Measurements from ENCODE around the gene MYO15A. TPM values are rescaled to one million over a fixed set of nuclear protein-coding genes. Genes with fewer than 3 reads are reported as not detected.
A peak's percentile ranks its signal among the peaks of the same experiment; 100 is the strongest.

Gene MYO15A
- total RNA-seq, 1 donor from 2014 or later, result 2.0 TPM

DNA sequence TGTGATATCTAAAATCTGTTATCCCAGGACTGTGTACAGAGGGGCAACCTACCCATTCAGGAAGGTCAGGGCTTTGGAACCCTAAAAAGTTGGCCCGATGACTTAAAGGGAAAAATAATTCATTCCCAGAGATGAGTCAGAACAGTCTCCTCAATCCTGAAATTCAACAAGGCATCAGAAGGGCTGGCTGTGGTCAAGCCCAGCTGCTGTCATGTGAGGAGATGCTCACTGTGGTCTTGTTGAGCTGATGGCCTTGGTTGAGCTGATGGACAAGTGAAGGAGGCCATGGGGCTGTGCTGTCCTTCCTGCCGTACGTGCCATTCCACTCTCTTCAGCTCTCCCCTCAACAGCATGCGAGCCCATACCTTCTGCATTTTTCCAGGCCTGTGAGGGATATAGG is 41.7 kb upstream of the MYO15A start:
- no peak for DNase-seq (ENCODE audit: low spot score in 2 of 2)

GRCh38 chr17:18069101-18069500 is 39.5 kb upstream of the MYO15A start:
- no peak for DNase-seq (ENCODE audit: low spot score in 2 of 2)
- H3K27ac ChIP-seq, result no peak overlapping the region
- H3K9me3 ChIP-seq, result no peaks in the 10 kb centered on the region
- peaks cover 0 to 5% of the 10 kb centered on the region in 2 donors for H3K4me1 ChIP-seq
- no peaks in the 10 kb centered on the region for H3K27me3 ChIP-seq
- TF ChIP-seq, protein P1, sequence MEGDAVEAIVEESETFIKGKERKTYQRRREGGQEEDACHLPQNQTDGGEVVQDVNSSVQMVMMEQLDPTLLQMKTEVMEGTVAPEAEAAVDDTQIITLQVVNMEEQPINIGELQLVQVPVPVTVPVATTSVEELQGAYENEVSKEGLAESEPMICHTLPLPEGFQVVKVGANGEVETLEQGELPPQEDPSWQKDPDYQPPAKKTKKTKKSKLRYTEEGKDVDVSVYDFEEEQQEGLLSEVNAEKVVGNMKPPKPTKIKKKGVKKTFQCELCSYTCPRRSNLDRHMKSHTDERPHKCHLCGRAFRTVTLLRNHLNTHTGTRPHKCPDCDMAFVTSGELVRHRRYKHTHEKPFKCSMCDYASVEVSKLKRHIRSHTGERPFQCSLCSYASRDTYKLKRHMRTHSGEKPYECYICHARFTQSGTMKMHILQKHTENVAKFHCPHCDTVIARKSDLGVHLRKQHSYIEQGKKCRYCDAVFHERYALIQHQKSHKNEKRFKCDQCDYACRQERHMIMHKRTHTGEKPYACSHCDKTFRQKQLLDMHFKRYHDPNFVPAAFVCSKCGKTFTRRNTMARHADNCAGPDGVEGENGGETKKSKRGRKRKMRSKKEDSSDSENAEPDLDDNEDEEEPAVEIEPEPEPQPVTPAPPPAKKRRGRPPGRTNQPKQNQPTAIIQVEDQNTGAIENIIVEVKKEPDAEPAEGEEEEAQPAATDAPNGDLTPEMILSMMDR (IDR thresholded peaks at IDR 0.05), result no peak
- intact Hi-C loops (cut with DNase I), result no loop called here
- H3K36me3 ChIP-seq, result peaks cover 16 to 24% of the 10 kb centered on the region in 2 donors
- H3K4me3 ChIP-seq, result no peak overlapping the region

More for the DNA sequence above, 41.7 kb upstream of the MYO15A start:
- no peaks in the 10 kb centered on the region for H3K9me3 ChIP-seq
- no peak overlapping the region for H3K4me3 ChIP-seq
- H3K4me1 ChIP-seq, result peaks cover 0 to 5% of the 10 kb centered on the region in 2 donors
- intact Hi-C loops (cut with DNase I), result no loop called here
- H3K27me3 ChIP-seq, result no peaks in the 10 kb centered on the region
- no peak overlapping the region for H3K27ac ChIP-seq
- H3K36me3 ChIP-seq, result peaks cover 33 to 40% of the 10 kb centered on the region in 2 donors
- TF ChIP-seq, protein P1 (IDR thresholded peaks at IDR 0.05), result no peak

- intact Hi-C loops (cut with DNase I), result no loop called here
- H3K4me3 ChIP-seq, result peak overlapping the region in 1 of 2 donors; percentile 39
- no peaks in the 10 kb centered on the region for H3K27me3 ChIP-seq
- H3K9me3 ChIP-seq, result no peaks in the 10 kb centered on the region
- peaks cover 0 to 5% of the 10 kb centered on the region in 2 donors for H3K4me1 ChIP-seq
- TF ChIP-seq, protein P1 (IDR thresholded peaks at IDR 0.05), result no peak
- no peak overlapping the region for H3K27ac ChIP-seq
- no peak for DNase-seq (ENCODE audit: low spot score in 2 of 2)
- H3K36me3 ChIP-seq, result peaks cover 6 to 8% of the 10 kb centered on the region in 2 donors
Observed at GRCh38 chr17:18070861-18071340, 37.7 kb upstream of the MYO15A start.

DNA sequence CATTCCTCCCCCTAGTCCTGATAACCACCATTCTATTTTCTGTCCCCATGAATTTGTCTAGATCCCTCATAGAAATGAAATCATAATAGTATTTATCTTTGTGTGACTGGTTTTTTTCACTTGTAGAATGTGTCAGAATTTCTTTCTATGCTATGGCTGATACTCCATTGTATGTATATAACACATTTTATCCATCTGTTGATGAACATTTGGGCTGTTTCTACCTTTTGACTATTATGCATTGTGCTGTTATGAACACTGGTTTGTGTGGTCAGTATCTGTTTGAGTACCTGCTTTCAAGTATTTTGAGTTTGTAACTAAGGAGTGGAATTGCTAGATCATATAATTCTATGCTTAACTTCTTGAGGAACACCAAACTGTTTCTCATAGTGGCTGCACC is 36.8 kb upstream of the MYO15A start:
- TF ChIP-seq, protein P1 (IDR thresholded peaks at IDR 0.05), result no peak
- DNase-seq (ENCODE audit: low spot score in 2 of 2), result no peak
- Histone ChIP-seq H3K4me1 (peaks cover 0 to 5% of the 10 kb centered on the region in 2 donors), H3K27me3 (no peaks in the 10 kb centered on the region), H3K36me3 (peaks cover 0 to 4% of the 10 kb centered on the region in 2 donors), H3K27ac (no peak overlapping the region), H3K4me3 (no peak overlapping the region), H3K9me3 (no peaks in the 10 kb centered on the region)
- intact Hi-C loops (cut with DNase I), result no loop called here

DNA sequence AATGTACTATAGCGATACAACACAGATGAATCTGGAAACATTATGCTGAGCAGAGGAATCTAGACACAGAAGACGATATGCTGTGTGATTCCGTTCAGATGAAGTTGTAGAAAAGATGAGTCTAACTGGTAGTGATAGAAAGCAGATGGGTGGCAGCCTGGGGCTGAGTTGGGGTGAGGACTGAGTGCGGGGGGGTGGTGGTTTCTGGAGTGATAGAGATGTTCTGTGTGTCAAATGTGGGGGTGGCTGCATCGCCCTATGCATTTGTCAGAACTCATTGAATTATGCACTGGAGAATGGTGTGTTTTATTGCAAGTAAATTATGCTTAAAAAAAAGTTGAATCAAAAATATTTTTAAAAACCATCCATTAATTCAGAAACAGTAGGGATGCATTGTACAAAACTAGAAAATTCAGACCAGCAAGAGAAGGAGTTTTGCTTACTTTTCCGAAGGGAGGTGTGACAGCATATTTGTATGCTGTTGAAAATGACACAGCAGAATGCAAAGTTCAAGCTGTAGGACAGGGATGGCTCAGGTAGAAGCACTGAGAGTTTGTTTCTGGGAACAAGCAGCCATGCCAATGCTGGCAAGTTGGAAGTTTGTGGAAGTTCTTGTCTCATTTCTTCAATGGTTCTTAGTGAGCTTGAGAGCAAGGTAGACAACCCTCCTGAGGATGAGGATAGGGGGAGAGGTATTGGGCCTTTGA is 33.8 kb upstream of the MYO15A start:
- H3K4me1 ChIP-seq, result peaks cover 0 to 5% of the 10 kb centered on the region in 2 donors
- H3K27me3 ChIP-seq, result no peaks in the 10 kb centered on the region
- H3K4me3 ChIP-seq, result no peak overlapping the region
- H3K27ac ChIP-seq, result no peak overlapping the region
- TF ChIP-seq, protein P1 (IDR thresholded peaks at IDR 0.05), result no peak
- DNase-seq (ENCODE audit: low spot score in 2 of 2), result no peak
- no peaks in the 10 kb centered on the region for H3K9me3 ChIP-seq
- H3K36me3 ChIP-seq, result no peaks in the 10 kb centered on the region
- intact Hi-C loops (cut with DNase I), result no loop called here
